Immature natural killer cell (primary cell): ENCODE results near the gene S100A5. TPM values are rescaled to one million over a fixed set of nuclear protein-coding genes. Genes with fewer than 3 reads are reported as not detected.
"Not testable (repeated sequence)": the region's sequence is repeated elsewhere in the genome, so short reads cannot be mapped to it uniquely, and the experiment has no call there.

ENCODE experiments used
- DNase-seq, 3 donors: peaks; one replicate each; pipeline ENCODE4 v3.0.0; 2022; ENCODE audit warnings: mixed read lengths in 1 of 3
- H3K27ac Mint-ChIP-seq, 6 donors: one replicate each; pipeline ENCODE4 v1.8.0; 2020; ENCODE audit warnings: mixed read lengths in 6 of 6, mild to moderate bottlenecking in 5 of 6, inconsistent platforms in 4 of 6, moderate library complexity in 3 of 6
- H3K27me3 Mint-ChIP-seq, 3 donors: one replicate each; pipeline ENCODE4 v1.8.0; 2020 to 2021; ENCODE audit warnings: low read depth in 3 of 3, mild to moderate bottlenecking in 3 of 3, mixed read lengths in 3 of 3, moderate library complexity in 3 of 3, inconsistent platforms in 1 of 3
- H3K36me3 Mint-ChIP-seq, 3 donors: one replicate each; pipeline ENCODE4 v1.8.0; 2020; ENCODE audit warnings: mixed read lengths in 3 of 3, inconsistent platforms in 2 of 3, mild to moderate bottlenecking in 2 of 3
- H3K4me1 Mint-ChIP-seq, 2 donors: one replicate each; pipeline ENCODE4 v1.8.0; 2020; ENCODE audit warnings: inconsistent platforms in 2 of 2, mild to moderate bottlenecking in 2 of 2, mixed read lengths in 2 of 2, moderate library complexity in 1 of 2
- H3K4me3 Mint-ChIP-seq, 5 donors: one replicate each; pipeline ENCODE4 v1.8.0; 2020; ENCODE audit warnings: mild to moderate bottlenecking in 5 of 5, mixed read lengths in 5 of 5, inconsistent platforms in 3 of 5, moderate library complexity in 3 of 5
- H3K9me3 Mint-ChIP-seq, 6 donors: one replicate each; pipeline ENCODE4 v1.8.0; 2020; ENCODE audit warnings: mild to moderate bottlenecking in 6 of 6, mixed read lengths in 6 of 6, inconsistent platforms in 4 of 6, moderate library complexity in 3 of 6
- polyA plus RNA-seq, 3 donors: library from polyadenylated mRNA; unstranded; fragments of 300-500 nt; fragmentation: Illumina TruSeq; gene quantifications; one replicate each; pipeline ENCODE4 v1.2.3, GENCODE V29; 2021

The S100A5 gene
- polyA plus RNA-seq, 3 donors from 2014 or later, result 0.68 TPM; not detected in 2

GRCh38 chr1:153562021-153562420 lies 21.3 kb upstream of the S100A5 start:
- H3K4me1 Mint-ChIP-seq, result peaks cover 15 to 16% of the 10 kb centered on the region in 2 donors
- H3K27ac Mint-ChIP-seq, H3K4me3 Mint-ChIP-seq, H3K9me3 Mint-ChIP-seq, H3K36me3 Mint-ChIP-seq, H3K27me3 Mint-ChIP-seq, DNase-seq: not testable (repeated sequence)

DNA sequence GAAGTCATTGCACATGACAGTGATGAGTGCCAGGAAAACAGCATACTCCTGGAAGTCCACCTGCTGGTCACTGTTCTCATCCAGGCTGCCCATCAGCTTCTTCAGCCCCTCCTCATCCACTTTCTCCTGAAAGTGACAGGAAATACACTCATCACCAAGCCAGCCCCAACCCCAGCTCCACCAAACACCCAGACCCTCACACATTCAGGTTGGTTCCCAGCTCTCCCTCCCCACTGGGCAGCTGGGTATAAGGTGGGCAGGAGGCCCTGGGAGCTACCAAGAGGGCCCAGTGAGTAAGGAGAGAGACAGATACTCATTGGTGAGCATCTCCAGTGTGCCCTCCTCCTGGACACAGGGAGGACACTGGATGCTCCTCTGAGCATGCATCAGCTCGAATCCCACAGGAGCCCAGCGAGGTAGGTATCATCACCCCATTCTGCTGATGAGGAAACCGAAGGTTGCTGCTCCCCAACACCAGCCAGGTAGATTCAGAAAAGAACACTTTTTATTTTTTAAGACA lies 20.8 kb upstream of the S100A5 start:
- no peaks in the 10 kb centered on the region for H3K36me3 Mint-ChIP-seq
- no peaks in the 10 kb centered on the region for H3K9me3 Mint-ChIP-seq
- no peak overlapping the region for H3K4me3 Mint-ChIP-seq
- H3K4me1 Mint-ChIP-seq, result peaks cover 10 to 11% of the 10 kb centered on the region in 2 donors
- DNase-seq, result no peak
- H3K27me3 Mint-ChIP-seq, result peaks cover 0 to 2% (median 1%) of the 10 kb centered on the region in 3 donors
- no peak overlapping the region for H3K27ac Mint-ChIP-seq

DNA sequence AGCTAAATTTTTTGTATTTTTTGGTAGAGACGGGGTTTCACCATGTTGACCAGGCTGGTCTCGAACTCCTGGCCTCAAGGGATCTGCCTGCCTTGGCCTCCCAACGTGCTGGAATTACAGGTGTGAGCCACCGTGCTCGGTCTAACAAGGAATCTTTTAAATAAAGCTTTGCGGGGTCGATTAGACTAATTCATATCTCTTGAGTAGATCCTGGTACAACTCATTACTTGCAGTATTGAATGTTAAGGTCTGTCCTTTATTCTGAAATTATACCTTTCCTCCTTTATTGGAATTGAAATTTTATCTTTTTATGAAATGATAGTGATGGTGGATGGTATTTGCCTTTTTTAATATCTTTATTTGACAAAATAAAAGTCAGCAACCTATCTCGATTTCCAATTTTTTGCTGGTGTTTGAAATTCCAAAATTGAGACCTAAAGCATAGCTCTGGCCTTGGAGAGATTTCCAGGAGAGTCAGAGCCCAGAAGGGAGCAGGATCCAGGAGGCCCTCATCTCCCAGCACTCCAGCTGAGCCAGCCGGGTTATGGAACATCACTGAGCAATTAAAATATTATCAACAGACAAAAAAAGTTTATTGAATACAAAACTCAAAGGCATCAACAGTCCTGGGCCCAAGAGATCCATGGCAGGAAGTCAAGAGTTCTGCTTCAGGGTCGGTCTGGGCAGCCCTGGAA lies 20.2 kb upstream of the S100A5 start:
- H3K4me1 Mint-ChIP-seq, result peaks cover 4 to 5% of the 10 kb centered on the region in 2 donors
- H3K27ac Mint-ChIP-seq, result no peak overlapping the region
- no peak overlapping the region for H3K4me3 Mint-ChIP-seq

GRCh38 chr1:153560241-153560640 lies 19.5 kb upstream of the S100A5 start:
- peaks cover 0 to 2% (median 1%) of the 10 kb centered on the region in 3 donors for H3K27me3 Mint-ChIP-seq
- H3K36me3 Mint-ChIP-seq, result no peaks in the 10 kb centered on the region
- DNase-seq, result no peak
- no peak overlapping the region for H3K4me3 Mint-ChIP-seq
- no peaks in the 10 kb centered on the region for H3K9me3 Mint-ChIP-seq
- peak overlapping the region in 1 of 6 donors; percentile 21 for H3K27ac Mint-ChIP-seq
- peaks cover 0 to under 1% of the 10 kb centered on the region in 2 donors for H3K4me1 Mint-ChIP-seq

More for the DNA sequence above, 20.2 kb upstream of the S100A5 start:
- Mint-ChIP-seq H3K27me3 (peaks cover 0 to 2% (median 1%) of the 10 kb centered on the region in 3 donors), H3K9me3 (no peaks in the 10 kb centered on the region), H3K36me3 (no peaks in the 10 kb centered on the region)
- DNase-seq, result no peak

GRCh38 chr1:153557877-153558276 lies 17.1 kb upstream of the S100A5 start:
- no peak overlapping the region for H3K4me3 Mint-ChIP-seq
- H3K27ac Mint-ChIP-seq, result no peak overlapping the region
- H3K36me3 Mint-ChIP-seq, result no peaks in the 10 kb centered on the region
- no peak for DNase-seq
- peaks cover 0 to 3% (median 2%) of the 10 kb centered on the region in 3 donors for H3K27me3 Mint-ChIP-seq
- H3K9me3 Mint-ChIP-seq, result no peaks in the 10 kb centered on the region
- no peaks in the 10 kb centered on the region for H3K4me1 Mint-ChIP-seq

DNA sequence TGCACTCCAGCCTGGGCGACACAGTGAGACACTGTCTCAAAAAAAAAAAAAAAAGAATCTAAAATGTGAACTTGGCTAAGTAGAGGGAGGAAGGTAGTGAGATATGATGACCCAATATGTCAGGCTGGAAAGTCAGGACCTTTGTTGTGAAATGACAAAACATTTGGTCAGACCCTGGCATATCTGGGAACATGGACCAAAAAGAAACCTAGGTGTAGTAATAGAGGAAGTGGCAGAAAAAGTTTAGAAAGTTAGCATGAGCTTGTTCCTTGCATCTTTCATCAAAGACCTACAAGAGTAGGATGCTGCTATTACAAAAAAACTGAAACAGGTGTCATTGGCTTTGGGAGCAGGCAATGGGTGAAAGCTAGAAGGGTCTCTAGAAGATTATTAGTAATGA lies 15.6 kb upstream of the S100A5 start:
- no peaks in the 10 kb centered on the region for H3K36me3 Mint-ChIP-seq
- H3K27ac Mint-ChIP-seq, result no peak overlapping the region
- no peaks in the 10 kb centered on the region for H3K4me1 Mint-ChIP-seq
- H3K9me3 Mint-ChIP-seq, result no peaks in the 10 kb centered on the region
- H3K4me3 Mint-ChIP-seq, result no peak overlapping the region
- H3K27me3 Mint-ChIP-seq, result peaks cover 0 to 3% (median 2%) of the 10 kb centered on the region in 3 donors
- DNase-seq, result no peak

DNA sequence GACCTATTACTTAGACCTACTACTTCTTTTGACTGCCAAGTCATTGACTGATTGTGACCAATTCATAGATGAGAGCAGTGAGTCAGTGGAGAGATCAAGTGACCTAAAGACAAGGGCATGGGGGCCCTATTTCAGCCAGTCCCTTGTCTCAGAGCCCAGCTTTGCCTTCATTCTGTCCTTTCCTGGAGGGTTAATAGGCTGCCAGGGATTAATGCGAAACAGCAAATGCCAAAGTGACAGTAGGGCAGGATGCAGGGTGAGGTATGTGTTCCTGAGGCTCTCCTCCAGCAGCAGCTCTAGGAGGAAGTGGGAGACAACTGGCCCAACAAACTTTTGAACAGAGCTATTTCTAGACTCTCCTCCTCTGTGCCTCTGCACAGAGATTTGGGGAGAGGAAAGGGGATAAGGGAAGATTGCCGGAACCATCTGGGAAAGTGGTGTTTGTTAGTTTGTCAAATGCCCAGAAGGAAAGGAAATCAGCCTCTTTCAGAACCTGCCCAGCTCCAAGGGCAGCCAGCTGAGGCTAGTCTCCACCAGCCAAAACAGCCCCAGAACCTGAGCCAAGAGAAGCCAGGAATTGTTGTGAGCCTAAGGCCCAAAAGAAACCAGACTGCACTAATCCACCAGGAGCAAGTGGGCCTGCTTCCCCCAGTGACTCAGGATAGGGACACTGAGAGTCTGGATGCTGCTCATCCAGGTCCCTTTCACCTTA lies 13.3 kb upstream of the S100A5 start:
- Mint-ChIP-seq H3K4me1 (no peaks in the 10 kb centered on the region), H3K27ac (no peak overlapping the region), H3K9me3 (no peaks in the 10 kb centered on the region), H3K36me3 (no peaks in the 10 kb centered on the region), H3K4me3 (no peak overlapping the region), H3K27me3 (peaks cover 0 to 5% (median 0%) of the 10 kb centered on the region in 3 donors)
- DNase-seq, result no peak

GRCh38 chr1:153553096-153553495 lies 12.4 kb upstream of the S100A5 start:
- Mint-ChIP-seq H3K27ac (no peak overlapping the region), H3K4me1 (no peaks in the 10 kb centered on the region), H3K9me3 (no peaks in the 10 kb centered on the region), H3K36me3 (no peaks in the 10 kb centered on the region), H3K4me3 (no peak overlapping the region), H3K27me3 (peaks cover 0 to 5% (median 0%) of the 10 kb centered on the region in 3 donors)
- no peak for DNase-seq

GRCh38 chr1:153552335-153552734 lies 11.6 kb upstream of the S100A5 start:
- Mint-ChIP-seq H3K36me3 (no peaks in the 10 kb centered on the region), H3K9me3 (no peaks in the 10 kb centered on the region), H3K4me3 (no peak overlapping the region), H3K27ac (no peak overlapping the region), H3K4me1 (peaks cover 0 to 1% of the 10 kb centered on the region in 2 donors), H3K27me3 (peaks cover 0 to 5% (median 1%) of the 10 kb centered on the region in 3 donors)
- no peak for DNase-seq

DNA sequence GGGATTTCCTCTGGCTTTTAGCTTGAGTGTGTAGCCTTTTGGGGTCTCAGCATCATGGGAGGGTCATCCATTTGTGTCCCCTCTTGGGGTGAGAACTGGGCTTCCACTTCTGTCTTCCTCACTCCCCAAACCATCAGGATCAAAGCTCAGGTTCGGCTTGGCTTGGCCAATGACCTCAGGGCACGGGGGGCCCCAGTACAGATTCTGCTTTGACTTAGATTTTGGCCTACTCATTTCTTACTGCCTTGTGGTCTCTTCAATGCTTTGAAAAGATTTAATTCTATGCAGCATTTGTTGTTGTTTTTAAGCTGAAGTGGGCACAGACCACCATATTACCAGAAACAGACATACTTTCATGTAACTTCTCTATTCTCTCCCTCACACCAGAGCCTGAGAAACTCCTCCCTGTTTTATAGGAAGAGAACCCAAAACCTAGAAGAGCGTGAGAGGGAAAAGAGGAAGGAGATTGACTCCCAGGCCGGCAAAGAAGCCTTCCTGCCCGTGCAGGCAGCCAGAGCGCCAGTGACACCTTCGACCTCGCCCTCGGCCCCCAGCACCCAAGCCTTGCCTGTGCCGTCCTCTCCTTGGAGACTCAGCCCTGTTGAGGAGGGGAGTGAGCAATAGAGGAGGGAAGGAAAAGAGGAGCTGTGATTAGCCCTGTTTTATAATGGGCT lies 10.2 kb upstream of the S100A5 start:
- no peak for DNase-seq
- Mint-ChIP-seq H3K36me3 (no peaks in the 10 kb centered on the region), H3K9me3 (no peaks in the 10 kb centered on the region), H3K4me1 (peaks cover 8 to 9% of the 10 kb centered on the region in 2 donors), H3K27me3 (peaks cover 0 to 3% (median 1%) of the 10 kb centered on the region in 3 donors), H3K27ac (no peak overlapping the region), H3K4me3 (no peak overlapping the region)

DNA sequence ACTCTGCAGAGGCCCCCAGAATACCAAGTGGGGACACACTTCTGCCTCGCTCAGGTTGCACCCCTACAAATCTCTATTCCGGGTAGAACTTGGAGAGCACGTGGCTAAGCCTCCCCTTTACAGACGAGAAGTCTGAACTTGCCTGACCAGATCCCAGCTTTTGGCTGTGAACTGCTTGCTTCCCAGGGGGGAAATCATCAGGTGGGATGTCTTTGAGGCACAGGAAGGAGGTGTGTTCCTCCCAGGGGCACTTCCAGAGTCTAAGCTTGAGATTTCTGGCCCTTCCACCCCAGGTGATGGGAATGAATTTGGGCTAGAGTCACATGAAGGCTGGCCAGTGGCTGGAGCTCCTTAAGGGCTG lies 9.6 kb upstream of the S100A5 start:
- no peak overlapping the region for H3K4me3 Mint-ChIP-seq
- peaks cover 4 to 8% (median 7%) of the 10 kb centered on the region in 3 donors for H3K27me3 Mint-ChIP-seq
- DNase-seq, result no peak
- peak overlapping the region in 1 of 6 donors; percentile 16 for H3K27ac Mint-ChIP-seq
- peaks cover 0 to 2% (median 0%) of the 10 kb centered on the region in 3 donors for H3K36me3 Mint-ChIP-seq
- H3K9me3 Mint-ChIP-seq, result no peaks in the 10 kb centered on the region
- H3K4me1 Mint-ChIP-seq, result peaks cover 14 to 15% of the 10 kb centered on the region in 2 donors

- Mint-ChIP-seq H3K4me1 (peaks cover 19 to 20% of the 10 kb centered on the region in 2 donors), H3K36me3 (peaks cover 0 to 7% (median 0%) of the 10 kb centered on the region in 3 donors), H3K27ac (peak overlapping the region in 2 of 6 donors; percentile 16 to 26), H3K9me3 (no peaks in the 10 kb centered on the region), H3K27me3 (peaks cover 4 to 9% (median 8%) of the 10 kb centered on the region in 3 donors), H3K4me3 (no peak overlapping the region)
- no peak for DNase-seq
These were observed 9.1 kb upstream of the S100A5 start for GRCh38 chr1:153549741-153550397.
